ENCODE results near the gene HNRNPU.
A peak's percentile ranks its signal among the peaks of the same experiment; 100 is the strongest.

HNRNPU gene

GRCh38 chr1:244854865-244855578, 9.3 kb downstream of the HNRNPU start:
- Mint-ChIP-seq H3K36me3 (ENCODE audit: low read depth) (peaks cover 88% of the 10 kb centered on the region), H3K27me3 (ENCODE audit: low read depth) (no peaks in the 10 kb centered on the region), H3K4me3 (peak overlapping the region; percentile 63), H3K4me1 (ENCODE audit: low read depth) (peaks cover 60% of the 10 kb centered on the region), H3K27ac (peak overlapping the region; percentile 79), H3K9me3 (no peaks in the 10 kb centered on the region)
- no peak for DNase-seq (ENCODE audit: low spot score)

- H3K4me3 Mint-ChIP-seq = peak overlapping the region; percentile 11
- no peak for DNase-seq (ENCODE audit: low spot score)
- H3K27ac Mint-ChIP-seq = peak overlapping the region; percentile 45
- H3K4me1 Mint-ChIP-seq (ENCODE audit: low read depth) = peaks cover 64% of the 10 kb centered on the region
- peaks cover 87% of the 10 kb centered on the region for H3K36me3 Mint-ChIP-seq (ENCODE audit: low read depth)
- no peaks in the 10 kb centered on the region for H3K9me3 Mint-ChIP-seq
- no peaks in the 10 kb centered on the region for H3K27me3 Mint-ChIP-seq (ENCODE audit: low read depth)
Measured at GRCh38 chr1:244854166-244854565, 10.2 kb downstream of the HNRNPU start.

- Mint-ChIP-seq H3K27me3 (ENCODE audit: low read depth) (no peaks in the 10 kb centered on the region), H3K9me3 (no peaks in the 10 kb centered on the region), H3K27ac (no peak overlapping the region), H3K4me3 (no peak overlapping the region), H3K4me1 (ENCODE audit: low read depth) (peaks cover 63% of the 10 kb centered on the region), H3K36me3 (ENCODE audit: low read depth) (peaks cover 88% of the 10 kb centered on the region)
- no peak for DNase-seq (ENCODE audit: low spot score)
Measured at GRCh38 chr1:244852694-244853093, 11.6 kb downstream of the HNRNPU start.

GRCh38 chr1:244851546-244852231, 12.7 kb downstream of the HNRNPU start:
- DNase-seq (ENCODE audit: low spot score) = no peak
- H3K27me3 Mint-ChIP-seq (ENCODE audit: low read depth) = no peaks in the 10 kb centered on the region
- H3K4me1 Mint-ChIP-seq (ENCODE audit: low read depth) = peaks cover 60% of the 10 kb centered on the region
- no peak overlapping the region for H3K4me3 Mint-ChIP-seq
- no peak overlapping the region for H3K27ac Mint-ChIP-seq
- H3K36me3 Mint-ChIP-seq (ENCODE audit: low read depth) = peaks cover 86% of the 10 kb centered on the region
- H3K9me3 Mint-ChIP-seq = no peaks in the 10 kb centered on the region

GRCh38 chr1:244850896-244851295, 13.4 kb downstream of the HNRNPU start:
- peaks cover 83% of the 10 kb centered on the region for H3K36me3 Mint-ChIP-seq (ENCODE audit: low read depth)
- no peak overlapping the region for H3K4me3 Mint-ChIP-seq
- H3K9me3 Mint-ChIP-seq = no peaks in the 10 kb centered on the region
- H3K27ac Mint-ChIP-seq = peak overlapping the region; percentile 26
- H3K27me3 Mint-ChIP-seq (ENCODE audit: low read depth) = no peaks in the 10 kb centered on the region
- H3K4me1 Mint-ChIP-seq (ENCODE audit: low read depth) = peaks cover 56% of the 10 kb centered on the region
- DNase-seq (ENCODE audit: low spot score) = no peak

- Mint-ChIP-seq H3K4me3 (no peak overlapping the region), H3K9me3 (no peaks in the 10 kb centered on the region), H3K4me1 (ENCODE audit: low read depth) (peaks cover 53% of the 10 kb centered on the region), H3K27me3 (ENCODE audit: low read depth) (no peaks in the 10 kb centered on the region), H3K36me3 (ENCODE audit: low read depth) (peaks cover 81% of the 10 kb centered on the region), H3K27ac (peak overlapping the region; percentile 45)
- no peak for DNase-seq (ENCODE audit: low spot score)
Measured at GRCh38 chr1:244850099-244850852, 14.1 kb downstream of the HNRNPU start.

- Mint-ChIP-seq H3K27me3 (ENCODE audit: low read depth) (no peaks in the 10 kb centered on the region), H3K27ac (no peak overlapping the region), H3K4me1 (ENCODE audit: low read depth) (peaks cover 48% of the 10 kb centered on the region), H3K4me3 (no peak overlapping the region), H3K36me3 (ENCODE audit: low read depth) (peaks cover 79% of the 10 kb centered on the region), H3K9me3 (no peaks in the 10 kb centered on the region)
- no peak for DNase-seq (ENCODE audit: low spot score)
Measured at GRCh38 chr1:244849189-244849866, 15.0 kb downstream of the HNRNPU start.

GRCh38 chr1:244846653-244847052, 17.7 kb downstream of the HNRNPU start:
- Mint-ChIP-seq H3K27me3 (ENCODE audit: low read depth) (no peaks in the 10 kb centered on the region), H3K4me3 (no peak overlapping the region), H3K4me1 (ENCODE audit: low read depth) (peaks cover 37% of the 10 kb centered on the region), H3K36me3 (ENCODE audit: low read depth) (peaks cover 81% of the 10 kb centered on the region), H3K27ac (no peak overlapping the region), H3K9me3 (no peaks in the 10 kb centered on the region)
- no peak for DNase-seq (ENCODE audit: low spot score)

GRCh38 chr1:244844155-244845121, 19.9 kb downstream of the HNRNPU start:
- Mint-ChIP-seq H3K9me3 (no peaks in the 10 kb centered on the region), H3K4me1 (ENCODE audit: low read depth) (peaks cover 40% of the 10 kb centered on the region), H3K36me3 (ENCODE audit: low read depth) (peaks cover 80% of the 10 kb centered on the region), H3K27me3 (ENCODE audit: low read depth) (no peaks in the 10 kb centered on the region), H3K27ac (peak overlapping the region; percentile 62), H3K4me3 (no peak overlapping the region)
- DNase-seq (ENCODE audit: low spot score) = no peak

- H3K27ac Mint-ChIP-seq = no peak overlapping the region
- H3K4me3 Mint-ChIP-seq = no peak overlapping the region
- no peaks in the 10 kb centered on the region for H3K9me3 Mint-ChIP-seq
- H3K4me1 Mint-ChIP-seq (ENCODE audit: low read depth) = peaks cover 40% of the 10 kb centered on the region
- H3K27me3 Mint-ChIP-seq (ENCODE audit: low read depth) = no peaks in the 10 kb centered on the region
- no peak for DNase-seq (ENCODE audit: low spot score)
- peaks cover 81% of the 10 kb centered on the region for H3K36me3 Mint-ChIP-seq (ENCODE audit: low read depth)
Measured at GRCh38 chr1:244843148-244843978, 21.0 kb downstream of the HNRNPU start.

- H3K4me1 Mint-ChIP-seq (ENCODE audit: low read depth) = peaks cover 51% of the 10 kb centered on the region
- H3K36me3 Mint-ChIP-seq (ENCODE audit: low read depth) = peaks cover 79% of the 10 kb centered on the region
Measured at GRCh38 chr1:244841273-244841927, 22.9 kb downstream of the HNRNPU start.

GRCh38 chr1:244840219-244840794, 24.0 kb downstream of the HNRNPU start:
- H3K4me1 Mint-ChIP-seq (ENCODE audit: low read depth) = peaks cover 50% of the 10 kb centered on the region
- peak overlapping the region; percentile 37 for H3K27ac Mint-ChIP-seq
- peaks cover 78% of the 10 kb centered on the region for H3K36me3 Mint-ChIP-seq (ENCODE audit: low read depth)
- DNase-seq (ENCODE audit: low spot score) = no peak
- H3K4me3 Mint-ChIP-seq = peak overlapping the region; percentile 1
- no peaks in the 10 kb centered on the region for H3K9me3 Mint-ChIP-seq
- no peaks in the 10 kb centered on the region for H3K27me3 Mint-ChIP-seq (ENCODE audit: low read depth)

More at GRCh38 chr1:244841273-244841927, 22.9 kb downstream of the HNRNPU start:
- no peak overlapping the region for H3K27ac Mint-ChIP-seq
- no peaks in the 10 kb centered on the region for H3K9me3 Mint-ChIP-seq
- no peaks in the 10 kb centered on the region for H3K27me3 Mint-ChIP-seq (ENCODE audit: low read depth)
- no peak for DNase-seq (ENCODE audit: low spot score)
- H3K4me3 Mint-ChIP-seq = no peak overlapping the region

All from T-helper 2 cell treated with Interferon-gamma antibody and Interleukin-4, amounts not matched to agents 5 μg/mL and 100 μg/mL, for 36 hours (primary cell).